Spinal cord (tissue), 10 donors: ENCODE data around the gene ADRA2C. TPM values are rescaled to one million over a fixed set of nuclear protein-coding genes. Genes with fewer than 3 reads are reported as not detected.
A peak's percentile ranks its signal among the peaks of the same experiment; 100 is the strongest.

Experiments used
- DNase-seq, 6 donors: peaks; one replicate each; pipeline versions ENCODE4 v3.0.0 to v3.0.0-alpha.2; 2013 to 2015; ENCODE audit warnings: low spot score in 6 of 6, low read depth in 4 of 6
- H3K27ac ChIP-seq: one replicate; pipeline ENCODE4 v1.5.1; 2013; ENCODE audit warnings: low read depth, low read length, control low read depth
- H3K27me3 ChIP-seq: one replicate; pipeline ENCODE4 v1.6.1; 2013; ENCODE audit warnings: low read length; ENCODE audit not compliant: control insufficient read depth, insufficient read depth
- H3K36me3 ChIP-seq: one replicate; pipeline ENCODE4 v1.6.1; 2013; ENCODE audit warnings: low read length; ENCODE audit not compliant: control insufficient read depth, insufficient read depth
- H3K4me1 ChIP-seq: one replicate; pipeline ENCODE4 v1.6.1; 2013; ENCODE audit warnings: low read length; ENCODE audit not compliant: control insufficient read depth, insufficient read depth
- H3K4me3 ChIP-seq: one replicate; pipeline ENCODE4 v1.5.1; 2013; ENCODE audit warnings: low read depth, low read length, control low read depth
- H3K9me3 ChIP-seq: one replicate; pipeline ENCODE4 v1.6.1; 2013; ENCODE audit warnings: low read length; ENCODE audit not compliant: control insufficient read depth, insufficient read depth
- WGBS: methylation state at CpG from one replicate; pipeline ENCODE4 v1.1.5; 2013; ENCODE audit warnings: missing lambda C conversion rate; ENCODE audit not compliant: insufficient coverage; 5-methylcytosine and 5-hydroxymethylcytosine counted together
- polyA plus RNA-seq, 2 donors: library from polyadenylated mRNA; unstranded; fragments of 120-200 nt; gene quantifications; one replicate each; pipeline ENCODE4 v1.2.1, GENCODE V29; 2013; ENCODE audit not compliant: insufficient read length in 2 of 2
- total RNA-seq, 2 donors: library from RNA; depleted of rRNA in 1 of 2; stranded (reverse); fragments of 120-200 nt in 1 of 2; fragments of >200 nt in 1 of 2; gene quantifications; one replicate each; pipeline versions ENCODE4 v1.2.3 to v1.2.4, GENCODE V29; 2013 to 2014
- donor health status: healthy.

Gene ADRA2C
- total and polyA plus RNA-seq, 4 donors, result 2.3 to 7.5 (median 4.5) TPM

DNA sequence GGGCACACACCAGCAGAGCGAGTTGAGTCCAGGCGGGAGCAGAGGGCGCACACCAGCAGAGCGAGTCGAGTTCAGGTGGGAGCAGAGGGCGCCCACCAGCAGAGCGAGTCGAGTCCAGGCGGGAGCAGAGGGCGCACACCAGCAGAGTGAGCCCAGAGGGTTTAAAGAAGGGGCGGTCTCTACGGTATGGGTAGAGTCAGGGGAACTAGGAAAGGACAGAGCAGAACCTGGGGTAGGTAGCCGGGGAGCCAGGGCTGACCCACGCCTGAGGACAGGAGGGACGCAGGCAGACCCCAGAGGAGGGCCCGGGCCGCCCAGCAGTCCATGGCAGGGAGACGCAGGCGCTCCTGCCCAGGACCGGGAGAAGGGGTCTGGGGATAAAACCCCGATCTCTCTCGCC is 22.0 kb upstream of the ADRA2C start:
- H3K27me3 ChIP-seq, result peaks cover 42% of the 10 kb centered on the region
- no peaks in the 10 kb centered on the region for H3K9me3 ChIP-seq
- no peak overlapping the region for H3K27ac ChIP-seq
- H3K4me3 ChIP-seq, result no peak overlapping the region
- no peaks in the 10 kb centered on the region for H3K36me3 ChIP-seq
- DNase-seq, result no peak
- 71% methylated on average over 21 of the region's 22 CpGs for WGBS
- H3K4me1 ChIP-seq, result peaks cover 23% of the 10 kb centered on the region

DNA sequence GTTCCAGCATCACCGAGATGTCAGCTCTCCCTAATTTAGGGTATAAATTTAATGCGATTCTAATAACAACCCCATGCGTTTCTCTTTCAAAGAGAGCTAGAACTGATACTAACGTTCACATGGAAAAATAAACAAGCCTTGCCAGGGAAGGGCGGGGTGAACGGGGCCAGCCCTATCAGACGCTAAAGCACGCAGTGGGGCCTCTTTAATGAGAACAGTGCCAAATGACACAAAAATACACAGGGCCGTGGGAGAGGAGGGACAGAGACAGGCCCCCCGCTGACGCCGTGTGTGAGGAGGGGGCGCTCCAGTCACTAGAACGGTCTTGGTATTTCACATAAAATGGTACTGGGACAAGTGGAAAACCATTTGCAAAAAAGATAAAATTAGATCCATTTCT is 21.3 kb upstream of the ADRA2C start:
- peaks cover 45% of the 10 kb centered on the region for H3K27me3 ChIP-seq
- WGBS, result 7% methylated on average over 4 of the region's 14 CpGs

DNA sequence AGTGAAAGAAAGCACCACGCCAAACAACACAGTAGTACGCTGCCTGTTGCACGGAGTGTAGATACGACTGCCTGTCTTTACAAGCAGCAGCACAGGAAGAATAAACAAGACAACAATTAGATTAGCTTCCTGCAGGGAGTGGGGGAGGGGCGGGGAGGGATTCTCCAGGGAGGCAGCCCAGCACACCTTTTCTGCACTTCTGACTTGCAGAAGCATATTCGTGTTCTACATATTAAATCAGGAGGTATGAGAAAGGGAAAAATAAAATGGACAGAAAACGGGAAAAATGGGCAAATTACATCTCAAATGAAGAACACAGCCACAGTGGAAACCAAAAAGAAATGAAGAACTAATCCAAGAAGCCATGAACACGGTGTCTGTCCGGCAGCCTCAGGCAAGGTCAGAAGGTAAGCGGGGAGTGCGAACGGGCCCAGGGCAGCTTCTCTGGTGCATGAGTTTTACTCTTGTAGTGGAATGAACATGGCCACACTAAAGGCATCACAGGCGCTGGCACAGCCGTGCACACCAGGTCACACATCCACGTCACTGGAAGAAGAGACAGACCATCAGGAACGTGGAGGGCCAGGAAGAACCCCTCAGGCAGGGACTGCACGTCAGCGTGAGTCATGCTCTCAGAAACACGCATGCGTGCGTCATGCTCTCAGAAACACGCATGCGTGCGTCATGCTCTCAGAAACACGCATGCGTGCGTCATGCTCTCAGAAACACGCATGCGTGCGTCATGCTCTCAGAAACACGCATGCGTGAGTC is 20.1 kb upstream of the ADRA2C start:
- Histone ChIP-seq H3K27me3 (peaks cover 46% of the 10 kb centered on the region), H3K4me3 (no peak overlapping the region), H3K4me1 (peaks cover 36% of the 10 kb centered on the region), H3K27ac (no peak overlapping the region), H3K36me3 (no peaks in the 10 kb centered on the region), H3K9me3 (no peaks in the 10 kb centered on the region)
- DNase-seq, result peak in 1 of 6 donors; percentile 36
- WGBS, result 87% methylated on average over 19 of the region's 32 CpGs

More for the DNA sequence above, 21.3 kb upstream of the ADRA2C start:
- DNase-seq, result peak in 2 of 6 donors; percentile 41 to 50
- Histone ChIP-seq H3K36me3 (no peaks in the 10 kb centered on the region), H3K4me1 (peaks cover 24% of the 10 kb centered on the region), H3K27ac (no peak overlapping the region), H3K9me3 (no peaks in the 10 kb centered on the region), H3K4me3 (no peak overlapping the region)

DNA sequence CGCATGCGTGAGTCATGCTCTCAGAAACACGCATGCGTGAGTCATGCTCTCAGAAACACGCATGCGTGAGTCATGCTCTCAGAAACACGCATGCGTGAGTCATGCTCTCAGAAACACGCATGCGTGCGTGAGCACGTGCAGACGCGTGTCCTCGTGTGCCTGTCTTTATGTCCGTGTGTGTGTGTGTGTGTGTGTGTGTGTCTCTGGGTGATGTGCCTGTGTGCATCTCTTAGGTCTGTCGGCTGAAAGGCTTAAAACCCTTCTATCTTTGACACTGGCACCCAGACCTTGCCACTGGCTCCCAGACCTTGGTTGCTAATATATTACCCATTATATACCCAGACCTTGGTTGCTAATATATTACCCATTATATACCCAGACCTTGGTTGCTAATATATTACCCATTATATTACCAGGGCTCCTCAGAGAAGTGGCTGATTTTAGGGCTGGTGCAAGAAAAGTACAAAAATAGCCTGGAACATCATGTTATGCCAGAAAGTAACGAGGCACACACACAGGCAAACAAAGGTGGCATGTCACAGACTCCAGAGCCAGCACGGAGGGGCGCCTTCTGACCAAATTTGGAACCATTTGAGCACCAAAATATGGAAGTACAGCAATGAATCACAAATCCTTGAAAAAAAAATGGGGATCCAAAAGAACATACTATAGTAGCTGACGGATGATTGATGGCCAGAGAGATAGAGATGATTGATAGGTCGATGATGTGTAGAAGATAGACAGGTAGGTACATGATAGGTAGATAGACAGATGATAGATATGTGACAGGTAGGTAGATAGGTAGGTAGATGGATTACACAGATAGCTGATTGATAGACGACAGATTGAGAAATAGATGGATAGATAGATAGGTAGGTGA is 19.2 kb upstream of the ADRA2C start:
- H3K27ac ChIP-seq, result no peak overlapping the region
- H3K9me3 ChIP-seq, result no peaks in the 10 kb centered on the region
- no peak for DNase-seq
- peaks cover 44% of the 10 kb centered on the region for H3K4me1 ChIP-seq
- H3K4me3 ChIP-seq, result no peak overlapping the region
- peaks cover 46% of the 10 kb centered on the region for H3K27me3 ChIP-seq
- no peaks in the 10 kb centered on the region for H3K36me3 ChIP-seq
- 69% methylated on average over 6 of the region's 23 CpGs for WGBS

DNA sequence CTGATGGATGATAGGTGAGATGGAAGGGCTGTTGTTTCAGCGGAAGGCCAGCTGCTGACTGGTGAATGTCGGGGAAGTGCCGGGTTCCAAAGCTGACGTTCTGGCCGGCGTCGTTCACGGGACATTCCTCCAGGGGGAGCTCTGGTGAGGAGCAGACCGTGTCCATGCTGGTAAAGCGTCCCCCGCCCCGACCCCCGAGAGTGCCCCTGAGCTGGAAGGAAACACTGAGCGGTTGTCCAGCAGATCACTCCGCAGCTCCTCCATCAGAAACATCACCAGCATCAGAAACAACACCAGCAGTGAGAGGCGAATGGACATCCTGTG is 18.6 kb upstream of the ADRA2C start:
- peaks cover 46% of the 10 kb centered on the region for H3K27me3 ChIP-seq
- no peak overlapping the region for H3K4me3 ChIP-seq
- peaks cover 3% of the 10 kb centered on the region for H3K36me3 ChIP-seq
- peaks cover 44% of the 10 kb centered on the region for H3K4me1 ChIP-seq
- DNase-seq, result no peak
- H3K27ac ChIP-seq, result no peak overlapping the region
- WGBS, result 18% methylated on average over 16 of the region's 16 CpGs
- no peaks in the 10 kb centered on the region for H3K9me3 ChIP-seq

DNA sequence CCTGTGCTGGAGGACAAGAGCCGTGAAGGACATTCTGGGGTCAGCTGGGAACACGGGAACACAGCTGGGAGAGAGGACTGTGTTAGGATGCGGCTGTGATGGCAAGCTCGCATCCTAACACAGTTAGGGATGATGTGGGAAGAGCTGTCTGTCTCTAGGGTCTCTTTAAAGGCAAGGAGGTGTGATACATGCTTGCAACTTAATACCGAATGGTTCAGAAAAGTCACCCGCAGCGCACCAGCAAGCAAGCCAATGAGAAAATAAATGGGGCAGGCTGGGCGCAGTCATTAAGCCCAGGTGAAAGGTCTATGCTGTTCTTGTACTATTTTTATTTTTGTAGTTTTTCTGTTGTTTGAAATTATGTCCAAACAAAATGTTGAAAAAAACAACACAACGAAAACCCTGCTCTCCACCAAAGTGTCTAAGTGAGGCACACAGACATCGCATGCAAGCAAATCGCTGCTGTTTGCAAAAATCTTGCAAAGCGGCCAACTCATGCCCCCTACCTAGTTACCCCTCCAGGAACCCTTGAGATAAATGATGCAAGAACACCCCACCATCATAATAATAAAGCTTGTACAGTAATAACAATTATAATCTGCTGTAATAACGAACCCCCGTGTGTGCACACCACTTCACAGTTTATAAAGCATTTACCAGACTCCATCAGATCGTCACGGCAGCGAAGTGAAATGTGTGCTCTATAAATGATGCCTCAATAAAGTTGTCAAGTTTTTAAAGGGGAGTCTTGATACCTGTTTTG is 17.9 kb upstream of the ADRA2C start:
- H3K4me1 ChIP-seq, result peaks cover 44% of the 10 kb centered on the region
- H3K27me3 ChIP-seq, result peaks cover 41% of the 10 kb centered on the region
- no peaks in the 10 kb centered on the region for H3K9me3 ChIP-seq
- no peak overlapping the region for H3K4me3 ChIP-seq
- H3K36me3 ChIP-seq, result peaks cover 3% of the 10 kb centered on the region
- WGBS, result 50% methylated on average over 9 of the region's 17 CpGs
- H3K27ac ChIP-seq, result no peak overlapping the region
- DNase-seq, result peak in 1 of 6 donors; percentile 77

DNA sequence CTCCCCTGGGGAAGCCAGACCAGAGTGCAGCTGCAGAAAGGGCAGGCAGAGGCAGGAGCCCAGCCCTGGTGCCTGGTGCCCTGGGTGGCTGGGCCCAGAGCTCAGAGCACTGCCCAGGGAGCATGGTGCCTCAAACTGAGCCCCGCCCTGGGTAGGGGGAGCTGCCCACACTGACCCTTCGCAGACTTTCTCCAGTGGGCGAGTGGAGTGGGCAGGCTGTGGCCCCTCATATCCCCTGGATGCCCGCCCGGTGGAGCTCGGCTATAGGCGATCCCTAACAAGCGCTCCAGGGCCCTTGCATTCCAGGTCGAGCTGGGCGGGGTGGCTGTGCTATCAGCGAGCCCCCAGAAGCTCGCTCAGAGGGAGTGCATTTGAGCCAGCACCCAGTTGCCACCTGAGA is 17.1 kb upstream of the ADRA2C start:
- no peak overlapping the region for H3K4me3 ChIP-seq
- H3K36me3 ChIP-seq, result peaks cover 3% of the 10 kb centered on the region
- H3K27ac ChIP-seq, result no peak overlapping the region
- H3K4me1 ChIP-seq, result peaks cover 39% of the 10 kb centered on the region
- H3K9me3 ChIP-seq, result no peaks in the 10 kb centered on the region
- DNase-seq, result no peak
- H3K27me3 ChIP-seq, result peaks cover 34% of the 10 kb centered on the region
- 94% methylated on average over 12 of the region's 12 CpGs for WGBS

DNA sequence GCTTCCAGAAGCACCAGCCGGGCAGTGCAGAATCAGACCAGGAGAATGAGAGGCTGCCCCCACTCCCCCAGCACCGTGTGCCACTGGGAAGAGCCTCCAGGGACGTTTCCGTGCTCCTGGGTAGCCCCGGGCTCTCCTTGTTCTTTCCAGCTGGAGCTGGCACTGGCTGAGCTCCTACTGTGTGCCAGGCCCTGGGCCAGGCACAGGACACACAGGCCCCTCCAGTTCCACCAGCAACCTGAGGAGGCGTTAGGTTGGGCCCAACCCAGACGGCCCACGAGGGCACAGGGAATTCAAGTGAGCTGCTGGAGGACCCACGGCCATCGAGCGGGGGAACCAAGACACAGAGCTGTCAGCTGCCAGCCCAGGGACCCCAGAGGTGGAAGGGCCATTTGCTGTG is 15.9 kb upstream of the ADRA2C start:
- DNase-seq, result no peak
- Histone ChIP-seq H3K4me3 (no peak overlapping the region), H3K27me3 (peaks cover 23% of the 10 kb centered on the region), H3K4me1 (peaks cover 34% of the 10 kb centered on the region), H3K27ac (no peak overlapping the region), H3K9me3 (no peaks in the 10 kb centered on the region), H3K36me3 (peaks cover 3% of the 10 kb centered on the region)
- 76% methylated on average over 11 of the region's 11 CpGs for WGBS

DNA sequence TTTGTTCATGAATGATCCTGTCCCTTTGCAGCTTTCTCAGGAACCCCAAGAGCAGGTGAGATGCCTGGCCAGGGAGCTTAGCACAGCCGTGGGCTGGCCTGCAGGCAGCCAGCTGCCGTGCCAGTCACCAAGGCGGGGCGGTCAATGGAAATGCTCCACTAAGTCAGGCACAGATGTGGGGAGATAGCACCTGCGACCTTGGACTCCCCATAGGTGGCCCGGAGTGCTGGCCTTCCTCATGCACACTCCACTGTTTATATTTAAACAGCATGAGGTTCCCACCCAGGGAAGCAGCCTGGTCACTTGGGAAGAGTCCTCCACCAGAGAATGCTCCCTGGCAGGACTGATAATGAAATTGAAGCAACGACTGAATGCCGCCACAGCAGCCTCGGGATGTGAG is 14.2 kb upstream of the ADRA2C start:
- 79% methylated on average over 9 of the region's 9 CpGs for WGBS
- no peaks in the 10 kb centered on the region for H3K9me3 ChIP-seq
- no peak for DNase-seq
- peaks cover 3% of the 10 kb centered on the region for H3K36me3 ChIP-seq
- no peak overlapping the region for H3K27ac ChIP-seq
- peaks cover 12% of the 10 kb centered on the region for H3K27me3 ChIP-seq
- no peak overlapping the region for H3K4me3 ChIP-seq
- peaks cover 34% of the 10 kb centered on the region for H3K4me1 ChIP-seq
